HL-60 (cell line): ENCODE data around the gene ATP10A.
"Not testable (repeated sequence)": the region's sequence is repeated elsewhere in the genome, so short reads cannot be mapped to it uniquely, and the experiment has no call there.

Source experiments
- GABPA ChIP-seq: IDR thresholded peaks from 2 replicates; pipeline ENCODE4 v1.6.1; 2012; ENCODE audit warnings: low read depth
- POLR2AphosphoS5 ChIP-seq: IDR thresholded peaks from 2 replicates; pipeline ENCODE4 v1.6.1; 2012; ENCODE audit warnings: low read depth
- SPI1 ChIP-seq: IDR thresholded peaks from 2 replicates; pipeline ENCODE4 v1.6.1; 2012; ENCODE audit warnings: low read depth, mild to moderate bottlenecking, borderline replicate concordance
- TF ChIP-seq, protein P1 (sequence below): IDR thresholded peaks from one replicate; pipeline ENCODE4 v1.5.1; 2011; ENCODE audit warnings: low read length, control low read depth, inconsistent platforms; ENCODE audit not compliant: insufficient read depth
- TF ChIP-seq, protein P2 (sequence below): IDR thresholded peaks from 2 replicates; pipeline ENCODE4 v1.6.1; 2012; ENCODE audit warnings: low read depth; ENCODE audit not compliant: insufficient replicate concordance

DNA sequence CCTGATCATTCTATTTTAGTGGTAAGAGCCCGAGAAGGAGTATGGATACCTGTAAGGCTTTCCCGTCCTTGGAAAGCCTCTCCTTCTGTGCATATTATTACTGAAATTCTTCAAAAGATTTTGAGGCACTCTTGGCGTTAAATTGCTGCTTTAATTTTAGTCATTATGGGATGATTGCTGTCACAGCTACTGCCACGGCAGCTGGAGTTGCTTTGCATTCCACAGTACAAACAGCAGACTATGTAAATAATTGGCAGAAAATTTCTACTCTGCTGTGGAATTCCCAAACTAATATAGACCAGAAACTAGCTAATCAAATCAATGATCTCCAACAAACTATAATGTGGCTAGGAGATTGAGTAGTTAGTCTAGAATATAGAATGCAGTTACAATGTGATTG is 222.2 kb downstream of the ATP10A start:
- not testable (repeated sequence) for TF ChIP-seq GABPA, POLR2AphosphoS5, SPI1
- TF ChIP-seq, protein P1, sequence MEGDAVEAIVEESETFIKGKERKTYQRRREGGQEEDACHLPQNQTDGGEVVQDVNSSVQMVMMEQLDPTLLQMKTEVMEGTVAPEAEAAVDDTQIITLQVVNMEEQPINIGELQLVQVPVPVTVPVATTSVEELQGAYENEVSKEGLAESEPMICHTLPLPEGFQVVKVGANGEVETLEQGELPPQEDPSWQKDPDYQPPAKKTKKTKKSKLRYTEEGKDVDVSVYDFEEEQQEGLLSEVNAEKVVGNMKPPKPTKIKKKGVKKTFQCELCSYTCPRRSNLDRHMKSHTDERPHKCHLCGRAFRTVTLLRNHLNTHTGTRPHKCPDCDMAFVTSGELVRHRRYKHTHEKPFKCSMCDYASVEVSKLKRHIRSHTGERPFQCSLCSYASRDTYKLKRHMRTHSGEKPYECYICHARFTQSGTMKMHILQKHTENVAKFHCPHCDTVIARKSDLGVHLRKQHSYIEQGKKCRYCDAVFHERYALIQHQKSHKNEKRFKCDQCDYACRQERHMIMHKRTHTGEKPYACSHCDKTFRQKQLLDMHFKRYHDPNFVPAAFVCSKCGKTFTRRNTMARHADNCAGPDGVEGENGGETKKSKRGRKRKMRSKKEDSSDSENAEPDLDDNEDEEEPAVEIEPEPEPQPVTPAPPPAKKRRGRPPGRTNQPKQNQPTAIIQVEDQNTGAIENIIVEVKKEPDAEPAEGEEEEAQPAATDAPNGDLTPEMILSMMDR, result not testable (repeated sequence)
- TF ChIP-seq, protein P2, sequence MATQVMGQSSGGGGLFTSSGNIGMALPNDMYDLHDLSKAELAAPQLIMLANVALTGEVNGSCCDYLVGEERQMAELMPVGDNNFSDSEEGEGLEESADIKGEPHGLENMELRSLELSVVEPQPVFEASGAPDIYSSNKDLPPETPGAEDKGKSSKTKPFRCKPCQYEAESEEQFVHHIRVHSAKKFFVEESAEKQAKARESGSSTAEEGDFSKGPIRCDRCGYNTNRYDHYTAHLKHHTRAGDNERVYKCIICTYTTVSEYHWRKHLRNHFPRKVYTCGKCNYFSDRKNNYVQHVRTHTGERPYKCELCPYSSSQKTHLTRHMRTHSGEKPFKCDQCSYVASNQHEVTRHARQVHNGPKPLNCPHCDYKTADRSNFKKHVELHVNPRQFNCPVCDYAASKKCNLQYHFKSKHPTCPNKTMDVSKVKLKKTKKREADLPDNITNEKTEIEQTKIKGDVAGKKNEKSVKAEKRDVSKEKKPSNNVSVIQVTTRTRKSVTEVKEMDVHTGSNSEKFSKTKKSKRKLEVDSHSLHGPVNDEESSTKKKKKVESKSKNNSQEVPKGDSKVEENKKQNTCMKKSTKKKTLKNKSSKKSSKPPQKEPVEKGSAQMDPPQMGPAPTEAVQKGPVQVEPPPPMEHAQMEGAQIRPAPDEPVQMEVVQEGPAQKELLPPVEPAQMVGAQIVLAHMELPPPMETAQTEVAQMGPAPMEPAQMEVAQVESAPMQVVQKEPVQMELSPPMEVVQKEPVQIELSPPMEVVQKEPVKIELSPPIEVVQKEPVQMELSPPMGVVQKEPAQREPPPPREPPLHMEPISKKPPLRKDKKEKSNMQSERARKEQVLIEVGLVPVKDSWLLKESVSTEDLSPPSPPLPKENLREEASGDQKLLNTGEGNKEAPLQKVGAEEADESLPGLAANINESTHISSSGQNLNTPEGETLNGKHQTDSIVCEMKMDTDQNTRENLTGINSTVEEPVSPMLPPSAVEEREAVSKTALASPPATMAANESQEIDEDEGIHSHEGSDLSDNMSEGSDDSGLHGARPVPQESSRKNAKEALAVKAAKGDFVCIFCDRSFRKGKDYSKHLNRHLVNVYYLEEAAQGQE, result not testable (repeated sequence)
